A549 (cell line): ENCODE measurements around the gene FBXL5. TPM values are rescaled to one million over a fixed set of nuclear protein-coding genes. Genes with fewer than 3 reads are reported as not detected.

Experiments
- ATAC-seq, 2 experiments: fragments of 200-7000 bp in 1 of 2; fragments of >200 bp in 1 of 2; cut with Nextera tagmentation in 1 of 2; cut with Tn5 transposase in 1 of 2; 3 replicates each; pipeline versions ENCODE4 v1.8.0 to v1.9.1; 2018 to 2020; ENCODE audit warnings: mild to moderate bottlenecking in 1 of 2, moderate library complexity in 1 of 2
- CTCF ChIA-PET: fragments of 300-600 bp; sonication (Branson Sonifier 250); formaldehyde crosslinking; extraction: SDS; loops from one replicate; lab custom pipeline; 2021; ENCODE audit warnings: antibody characterized with exemption, inconsistent platforms; lab: Yijun Ruan, JAX
- POLR2A ChIA-PET: fragments of 350-600 bp; formaldehyde crosslinking; extraction: SDS; loops from one replicate; lab custom pipeline; 2021; ENCODE audit warnings: antibody characterized with exemption, inconsistent platforms; lab: Yijun Ruan, JAX
- DNase-seq, 2 experiments: peaks; one replicate each; pipeline versions ENCODE4 v3.0.0 to v3.0.0-alpha.2; 2011 to 2016; ENCODE audit warnings: low read depth in 1 of 2, low spot score in 1 of 2
- FAIRE-seq: peaks from 2 replicates; lab custom pipeline; 2011; peaks lifted over from hg19 to GRCh38; lab: Jason Lieb, UNC
- H3K27ac ChIP-seq, 2 experiments: fragments of >200 bp; sonication (Bioruptor Twin); formaldehyde crosslinking; 3 replicates each; pipeline ENCODE4 v1.5.1; 2016 to 2017
- H3K4me1 ChIP-seq: fragments of >200 bp; sonication (Bioruptor Twin); formaldehyde crosslinking; 3 replicates; pipeline ENCODE4 v1.6.1; 2016
- H3K4me2 ChIP-seq: fragments of >200 bp; sonication (Bioruptor Twin); formaldehyde crosslinking; 3 replicates; pipeline ENCODE4 v1.6.1; 2016
- H3K4me3 ChIP-seq: fragments of >200 bp; sonication (Bioruptor Twin); formaldehyde crosslinking; 3 replicates; pipeline ENCODE4 v1.5.1; 2016
- H3K9me3 ChIP-seq: fragments of >200 bp; sonication (Bioruptor Twin); formaldehyde crosslinking; 3 replicates; pipeline ENCODE4 v1.6.1; 2016
- ATOH8 ChIP-seq: fragments of 250-450 bp; sonication (Bioruptor Pico); IDR thresholded peaks from 2 replicates; pipeline ENCODE4 v1.5.0; 2020; ENCODE audit warnings: low read depth, mild to moderate bottlenecking, moderate library complexity
- BCL3 ChIP-seq: fragments of >200 bp; sonication (Bioruptor Twin); formaldehyde crosslinking; IDR thresholded peaks from 3 replicates; pipeline ENCODE4 v1.6.1; 2016
- CTCF ChIP-seq: fragments of >200 bp; sonication (Bioruptor Twin); formaldehyde crosslinking; IDR thresholded peaks from 3 replicates; pipeline ENCODE4 v1.5.1; 2016
- EHMT2 ChIP-seq: fragments of 200-600 bp; sonication (generic); IDR thresholded peaks from 2 replicates; pipeline ENCODE4 v1.6.1; 2016; ENCODE audit warnings: antibody characterized with exemption, low read depth, mild to moderate bottlenecking, moderate library complexity
- FOSL2 ChIP-seq, 2 experiments: fragments of 450-650 bp in 1 of 2; fragments of >200 bp in 1 of 2; sonication (Bioruptor Twin) in 1 of 2; formaldehyde crosslinking; IDR thresholded peaks; 2 replicates each; pipeline versions ENCODE4 v1.5.0 to v1.6.1; 2016 to 2020; ENCODE audit warnings: mild to moderate bottlenecking in 1 of 2, moderate library complexity in 1 of 2
- HMGXB4 ChIP-seq: fragments of 250-450 bp; sonication (Bioruptor Pico); IDR thresholded peaks from 2 replicates; pipeline ENCODE4 v1.5.0; 2021; ENCODE audit warnings: mild to moderate bottlenecking, moderate library complexity, borderline replicate concordance
- HOXB13 ChIP-seq: fragments of 250-450 bp; sonication (Bioruptor Pico); IDR thresholded peaks from 2 replicates; pipeline ENCODE4 v1.5.0; 2020; ENCODE audit warnings: low read depth, mild to moderate bottlenecking, moderate library complexity
- JUN ChIP-seq, 2 experiments: fragments of >200 bp; sonication (Bioruptor Twin); formaldehyde crosslinking; IDR thresholded peaks; 2 replicates in 1 of 2; 3 replicates in 1 of 2; pipeline ENCODE4 v1.6.1; 2016 to 2017
- MAFK ChIP-seq: fragments of 450-650 bp; IDR thresholded peaks from 2 replicates; pipeline ENCODE4 v1.6.1; 2014; ENCODE audit not compliant: partially characterized antibody
- MAX ChIP-seq: IDR thresholded peaks from 2 replicates; pipeline ENCODE4 v1.6.1; 2012
- MAZ ChIP-seq: fragments of 150-350 bp; IDR thresholded peaks from 2 replicates; pipeline ENCODE4 v1.6.1; 2014; ENCODE audit warnings: antibody characterized with exemption, low read depth, low read length, borderline replicate concordance
- NR3C1 ChIP-seq: fragments of >200 bp; sonication (Bioruptor Twin); formaldehyde crosslinking; IDR thresholded peaks from 3 replicates; pipeline ENCODE4 v1.6.1; 2017
- POLR2A ChIP-seq: IDR thresholded peaks from 2 replicates; pipeline ENCODE4 v1.6.1; 2012; ENCODE audit warnings: mild to moderate bottlenecking, low read length
- POLR2AphosphoS2 ChIP-seq: conservative IDR thresholded peaks from 2 replicates; pipeline ENCODE4 v1.6.1; 2012; ENCODE audit warnings: low read length, improper control_type of control experiment, inconsistent platforms
- RAD21 ChIP-seq, 2 experiments: fragments of >200 bp in 1 of 2; sonication (Bioruptor Twin) in 1 of 2; formaldehyde crosslinking in 1 of 2; IDR thresholded peaks in 1 of 2; conservative IDR thresholded peaks in 1 of 2; 2 replicates in 1 of 2; 3 replicates in 1 of 2; pipeline ENCODE4 v1.6.1; 2012 to 2018; ENCODE audit warnings: inconsistent platforms in 1 of 2
- RARB ChIP-seq: fragments of 250-450 bp; sonication (Bioruptor Pico); IDR thresholded peaks from 2 replicates; pipeline ENCODE4 v1.8.0; 2021; ENCODE audit warnings: mild to moderate bottlenecking, moderate library complexity
- RCOR1 ChIP-seq: fragments of 150-350 bp; IDR thresholded peaks from 2 replicates; pipeline ENCODE4 v1.6.1; 2014; ENCODE audit warnings: antibody characterized with exemption, low read length, low read depth
- TFCP2L1 ChIP-seq: fragments of 250-450 bp; sonication (Bioruptor Pico); IDR thresholded peaks from 2 replicates; pipeline ENCODE4 v1.5.0; 2021; ENCODE audit warnings: mild to moderate bottlenecking
- USF2 ChIP-seq: fragments of 450-650 bp; IDR thresholded peaks from 2 replicates; pipeline ENCODE4 v1.6.1; 2014; ENCODE audit warnings: antibody characterized with exemption
- ZFP36 ChIP-seq: fragments of 450-650 bp; IDR thresholded peaks from 2 replicates; pipeline ENCODE4 v1.6.1; 2014; ENCODE audit warnings: borderline replicate concordance; ENCODE audit not compliant: partially characterized antibody
- WGBS: methylation state at CpG from one replicate; pipeline ENCODE4 v1.1.6; 2017; ENCODE audit errors: missing lambda C conversion rate; 5-methylcytosine and 5-hydroxymethylcytosine counted together
- polyA plus RNA-seq, 4 experiments: library from polyadenylated mRNA; depleted of rRNA in 3 of 4; stranded (reverse); fragments of >200 nt; fragmentation: RNase III in 1 of 4; extraction: RNeasy Plus Mini Kit Qiagen cat#74134 plus additional on column Dnase treatment in 1 of 4; gene quantifications; 2 replicates in 3 of 4; 3 replicates in 1 of 4; pipeline ENCODE4 v1.2.3, GENCODE V29; 2011 to 2017

FBXL5 gene
- polyA plus RNA-seq, 2 of the 4 experiments (the other 2 are of a cell fraction) = 44.2 to 45.4 TPM

GRCh38 chr4:15585331-15585730, 69.8 kb downstream of the FBXL5 start:
- Histone ChIP-seq H3K4me1 (no peaks in the 10 kb centered on the region), H3K4me3 (no peak overlapping the region), H3K27ac (no peak overlapping the region), H3K9me3 (no peaks in the 10 kb centered on the region), H3K4me2 (no peak overlapping the region)
- POLR2A ChIA-PET = no interaction called here
- no peak for TF ChIP-seq ATOH8 (CRISPR knock-in tag)
- no peak for TF ChIP-seq CTCF
- TF ChIP-seq POLR2AphosphoS2 = no peak
- TF ChIP-seq MAZ = no peak
- no peak for TF ChIP-seq FOSL2 (IDR thresholded peaks at IDR 0.05)
- TF ChIP-seq FOSL2 (CRISPR knock-in tag; IDR thresholded peaks at IDR 0.05) = no peak
- no peak for TF ChIP-seq NR3C1
- no peak for TF ChIP-seq RCOR1
- TF ChIP-seq MAX = no peak
- TF ChIP-seq TFCP2L1 = no peak
- TF ChIP-seq JUN (IDR thresholded peaks at IDR 0.05) = no peak
- no peak for TF ChIP-seq HMGXB4 (CRISPR knock-in tag)
- TF ChIP-seq HOXB13 (CRISPR knock-in tag) = no peak
- TF ChIP-seq ZFP36 = no peak
- TF ChIP-seq POLR2A = no peak
- TF ChIP-seq RAD21 (conservative IDR thresholded peaks at IDR 0.05 in 1 of 2, IDR thresholded peaks at IDR 0.05 in 1 of 2) = no peak
- DNase-seq (no peak), ATAC-seq (no peak), FAIRE-seq (no peak)
- CTCF ChIA-PET = no interaction called here
- WGBS = 100% methylated on average over 2 of the region's 2 CpGs

GRCh38 chr4:15584785-15585184, 70.4 kb downstream of the FBXL5 start:
- no peak for FAIRE-seq

More at GRCh38 chr4:15584785-15585184, 70.4 kb downstream of the FBXL5 start:
- ATAC-seq = no peak
- Histone ChIP-seq H3K4me2 (no peak overlapping the region), H3K4me3 (no peak overlapping the region), H3K4me1 (no peaks in the 10 kb centered on the region), H3K9me3 (no peaks in the 10 kb centered on the region), H3K27ac (no peak overlapping the region)
- 86% methylated on average over 1 of the region's 1 CpG for WGBS
- TF ChIP-seq BCL3 (no peak), USF2 (no peak), EHMT2 (no peak), RARB (CRISPR knock-in tag) (no peak), RCOR1 (no peak), POLR2A (no peak), MAFK (no peak)
- ChIA-PET CTCF (no interaction called here), POLR2A (no interaction called here)
- DNase-seq = no peak
